Activated CD8-positive, alpha-beta memory T cell treated with anti-CD3 and anti-CD28 coated beads, Interleukin-2, amount 10 ng/mL, durations not matched to agents 7 days and 5 days (primary cell): ENCODE data around the gene PTPRN2. TPM values are rescaled to one million over a fixed set of nuclear protein-coding genes. Genes with fewer than 3 reads are reported as not detected.

Source experiments
- ATAC-seq: fragments of 150-1000 bp; cut with Tn5 transposase; one replicate; pipeline ENCODE4 v1.10.0; 2021; ENCODE audit warnings: moderate library complexity
- CTCF ChIA-PET: fragments of 350-600 bp; sonication (Branson Sonifier 250); formaldehyde crosslinking; loops from one replicate; lab custom pipeline; 2021; ENCODE audit warnings: antibody characterized with exemption; lab: Charles Lee
- DNase-seq: peaks from one replicate; pipeline ENCODE4 v3.0.0-alpha.2; 2020
- H3K27ac Mint-ChIP-seq: one replicate; pipeline ENCODE4 v1.8.0; 2021; ENCODE audit warnings: mild to moderate bottlenecking, mixed read lengths
- H3K27me3 Mint-ChIP-seq: one replicate; pipeline ENCODE4 v1.8.0; 2021; ENCODE audit warnings: mixed read lengths
- H3K36me3 Mint-ChIP-seq: one replicate; pipeline ENCODE4 v1.8.0; 2021; ENCODE audit warnings: mild to moderate bottlenecking, mixed read lengths
- H3K4me1 Mint-ChIP-seq: one replicate; pipeline ENCODE4 v1.8.0; 2021; ENCODE audit warnings: mixed read lengths
- H3K4me3 Mint-ChIP-seq: one replicate; pipeline ENCODE4 v1.8.0; 2021; ENCODE audit warnings: mild to moderate bottlenecking, moderate library complexity, mixed read lengths
- H3K9me3 Mint-ChIP-seq: one replicate; pipeline ENCODE4 v1.8.0; 2022; ENCODE audit warnings: low read depth, mixed read lengths
- total RNA-seq, 2 experiments: library from RNA; stranded (reverse); gene quantifications; one replicate each; pipeline ENCODE4 v1.2.3, GENCODE V29; 2021

PTPRN2 gene
- total RNA-seq, 2 experiments from 2014 or later = 3.2 to 5.7 TPM

DNA sequence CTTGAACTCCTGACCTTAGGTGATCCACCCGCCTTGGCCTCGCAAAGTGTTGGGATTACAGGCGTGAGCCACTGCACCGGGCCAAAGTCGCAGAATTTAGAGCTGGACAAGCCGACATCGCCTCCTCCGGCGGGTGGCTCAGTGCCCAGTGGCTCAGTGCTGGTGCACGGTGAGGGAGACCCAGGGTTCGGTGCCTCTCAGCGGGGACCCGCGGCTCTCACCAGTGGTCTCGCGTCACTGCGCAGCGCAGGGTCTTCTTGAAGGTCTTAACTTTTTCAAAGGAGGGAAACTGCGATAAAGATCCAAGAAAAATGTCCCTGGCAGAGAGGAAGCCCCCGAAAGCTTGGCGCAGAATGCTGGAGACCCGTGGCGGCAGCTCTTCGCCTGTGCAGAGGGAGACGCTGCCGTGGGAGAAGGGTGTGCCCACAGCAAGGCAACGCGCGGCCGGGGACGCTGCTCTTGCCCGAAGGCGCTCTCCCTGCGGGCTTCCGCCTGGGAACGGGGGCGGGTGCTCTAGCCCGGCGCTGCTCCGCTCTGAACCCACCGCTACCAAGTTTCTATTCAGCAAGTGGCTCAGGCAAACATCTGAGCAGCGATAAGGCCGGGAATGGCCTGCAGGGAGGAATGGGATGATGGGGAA is 926.5 kb downstream of the PTPRN2 start:
- no peak for ATAC-seq
- Mint-ChIP-seq H3K4me3 (no peak overlapping the region), H3K9me3 (no peaks in the 10 kb centered on the region), H3K27me3 (no peaks in the 10 kb centered on the region), H3K36me3 (no peaks in the 10 kb centered on the region), H3K27ac (no peak overlapping the region), H3K4me1 (peaks cover 12% of the 10 kb centered on the region)
- CTCF ChIA-PET = no interaction called here
- DNase-seq = no peak

DNA sequence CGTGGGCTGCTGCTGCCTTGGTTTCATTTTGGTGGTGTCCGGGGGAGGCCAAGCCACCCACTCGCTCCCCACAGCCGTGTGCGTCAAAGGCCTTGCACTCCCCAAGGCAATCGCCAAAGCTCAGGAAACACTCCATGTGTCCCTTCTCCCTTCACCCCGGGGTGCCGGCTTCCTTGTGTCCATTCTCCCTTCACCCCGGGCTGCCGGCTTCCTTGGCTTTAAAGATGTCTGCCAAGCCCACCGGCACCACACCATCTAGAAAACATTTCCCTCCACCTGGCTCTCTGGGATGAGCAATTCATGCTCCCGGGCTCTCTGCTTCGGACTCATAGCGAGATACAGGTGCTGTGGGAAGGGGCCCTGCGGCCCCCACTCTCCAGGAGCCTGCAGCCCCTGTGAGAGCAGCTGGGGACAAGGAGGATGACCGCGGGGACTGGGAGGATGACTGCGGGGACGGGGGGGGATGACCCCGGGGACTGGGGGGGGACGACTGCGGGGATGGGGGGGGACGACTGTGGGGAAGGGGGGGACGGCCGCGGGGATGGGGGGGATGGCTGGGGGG is 928.7 kb downstream of the PTPRN2 start:
- CTCF ChIA-PET = no interaction called here
- DNase-seq = peak; percentile 28
- Mint-ChIP-seq H3K4me1 (peaks cover 12% of the 10 kb centered on the region), H3K27me3 (no peaks in the 10 kb centered on the region), H3K9me3 (no peaks in the 10 kb centered on the region), H3K4me3 (peak overlapping the region; percentile 13), H3K27ac (no peak overlapping the region), H3K36me3 (no peaks in the 10 kb centered on the region)
- no peak for ATAC-seq

DNA sequence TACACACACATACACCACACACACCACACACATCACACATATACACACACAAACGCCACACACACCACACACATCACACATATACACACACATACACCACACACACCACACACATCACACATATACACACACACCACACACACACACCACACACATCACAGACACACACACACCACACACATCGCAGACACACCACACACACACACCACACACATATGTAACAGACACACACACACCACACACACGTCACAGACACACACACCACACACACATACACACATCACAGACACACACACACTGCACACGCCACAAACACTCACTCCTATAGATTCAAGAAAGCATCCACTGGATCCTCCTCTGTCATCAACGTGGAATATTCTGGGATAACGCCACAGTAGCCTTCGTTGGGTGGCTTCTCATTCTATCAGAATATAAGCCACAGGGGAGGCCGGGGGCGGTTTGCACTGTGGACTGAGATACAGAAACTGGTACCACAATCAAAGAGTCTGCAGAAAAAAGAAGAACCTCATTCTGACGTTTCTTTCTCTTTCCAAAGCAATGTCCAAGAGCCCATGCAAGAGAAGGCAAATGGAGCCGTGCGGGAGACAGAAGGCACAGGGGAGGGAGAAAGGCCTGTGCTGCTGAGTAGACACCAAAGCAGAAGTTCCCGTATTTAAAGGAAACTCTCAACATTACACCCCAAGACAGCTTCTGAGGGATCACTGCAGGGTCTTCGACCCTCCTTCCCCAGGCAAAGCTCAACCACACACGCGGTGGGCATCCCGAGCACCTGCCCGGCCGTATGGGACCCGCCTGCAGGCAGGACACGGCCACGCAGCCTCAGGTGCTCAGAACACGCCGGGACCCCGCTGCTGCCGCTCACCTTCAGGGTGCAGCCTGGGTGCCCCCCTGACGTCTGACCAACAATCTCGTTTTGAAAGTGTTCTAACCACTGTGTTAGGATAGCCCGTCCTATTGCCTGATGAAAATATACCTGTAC is 929.6 kb downstream of the PTPRN2 start:
- DNase-seq = peak; percentile 30
- Mint-ChIP-seq H3K27me3 (no peaks in the 10 kb centered on the region), H3K36me3 (no peaks in the 10 kb centered on the region), H3K9me3 (no peaks in the 10 kb centered on the region), H3K4me3 (peak overlapping the region; percentile 13), H3K4me1 (peaks cover 12% of the 10 kb centered on the region), H3K27ac (no peak overlapping the region)
- CTCF ChIA-PET = no interaction called here
- ATAC-seq = no peak

DNA sequence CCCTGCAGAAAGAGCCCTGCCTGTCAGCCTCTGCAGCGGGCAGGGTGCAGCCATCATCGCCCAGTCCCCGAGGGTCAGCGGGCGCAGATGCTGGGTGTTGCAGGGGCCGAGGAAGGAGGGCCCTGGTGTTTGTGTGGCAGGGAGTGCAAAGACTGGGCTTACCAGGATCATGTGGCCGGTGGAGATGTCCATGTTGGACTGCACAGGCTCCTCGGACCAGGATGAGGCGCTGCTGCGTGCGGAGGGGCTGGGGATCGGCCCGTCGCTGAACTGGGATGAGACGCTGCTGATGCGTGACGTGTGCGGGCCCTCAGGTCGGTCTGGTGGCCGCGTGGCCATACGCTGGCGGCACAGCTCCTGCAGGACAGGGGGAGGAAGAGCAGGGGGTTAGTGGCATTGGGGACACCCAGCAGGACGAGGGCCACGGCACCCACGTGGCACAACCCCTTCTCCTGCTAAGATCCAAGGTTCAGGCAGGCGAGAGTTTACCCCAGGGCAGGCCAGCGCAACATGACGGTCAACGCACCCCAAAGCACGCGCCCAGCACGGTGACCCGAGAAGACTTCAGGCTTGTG is 931.3 kb downstream of the PTPRN2 start:
- H3K27ac Mint-ChIP-seq = no peak overlapping the region
- H3K27me3 Mint-ChIP-seq = no peaks in the 10 kb centered on the region
- no peaks in the 10 kb centered on the region for H3K9me3 Mint-ChIP-seq
- H3K4me3 Mint-ChIP-seq = no peak overlapping the region
- DNase-seq (no peak), ATAC-seq (no peak)
- H3K4me1 Mint-ChIP-seq = peaks cover 12% of the 10 kb centered on the region
- no peaks in the 10 kb centered on the region for H3K36me3 Mint-ChIP-seq
- CTCF ChIA-PET = no interaction called here

DNA sequence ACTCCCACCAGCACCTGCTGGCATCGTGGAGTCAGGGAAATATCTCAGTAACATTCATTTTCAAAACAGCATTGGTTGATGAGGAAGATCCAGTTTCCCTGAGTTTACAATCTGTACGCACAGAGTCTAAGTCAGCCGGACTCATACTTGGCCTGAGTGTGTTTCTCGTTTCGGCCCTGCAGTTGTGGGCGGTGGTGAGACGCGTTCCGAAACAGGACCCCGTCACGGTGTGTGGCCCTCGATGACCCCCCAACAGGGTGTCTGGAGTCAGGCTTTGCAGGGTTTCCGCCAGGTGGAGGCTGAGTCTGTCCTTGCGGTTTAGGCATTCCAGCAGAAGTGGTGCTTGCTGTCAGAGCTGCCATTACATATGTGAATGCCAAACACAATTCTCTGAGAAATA is 933.3 kb downstream of the PTPRN2 start:
- no peak overlapping the region for H3K27ac Mint-ChIP-seq
- H3K4me1 Mint-ChIP-seq = peaks cover 3% of the 10 kb centered on the region
- H3K9me3 Mint-ChIP-seq = no peaks in the 10 kb centered on the region
- CTCF ChIA-PET = no interaction called here
- H3K27me3 Mint-ChIP-seq = no peaks in the 10 kb centered on the region
- no peak overlapping the region for H3K4me3 Mint-ChIP-seq
- ATAC-seq (no peak), DNase-seq (no peak)
- H3K36me3 Mint-ChIP-seq = no peaks in the 10 kb centered on the region

DNA sequence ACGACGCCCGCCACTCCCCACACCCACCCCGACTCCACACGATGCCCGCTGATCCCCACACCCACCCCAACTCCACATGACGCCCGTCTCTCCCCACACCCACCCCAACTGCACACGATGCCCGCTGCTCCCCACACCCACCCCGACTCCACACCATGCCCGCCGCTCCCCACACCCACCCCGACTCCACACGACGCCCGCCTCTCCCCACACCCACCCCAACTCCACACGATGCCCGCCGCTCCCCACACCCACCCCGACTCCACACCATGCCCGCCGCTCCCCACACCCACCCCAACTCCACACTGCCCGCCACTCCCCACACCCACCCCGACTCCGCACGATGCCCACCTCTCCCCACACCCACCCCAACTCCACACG is 933.8 kb downstream of the PTPRN2 start:
- Mint-ChIP-seq H3K27me3 (no peaks in the 10 kb centered on the region), H3K36me3 (no peaks in the 10 kb centered on the region), H3K9me3 (no peaks in the 10 kb centered on the region), H3K4me3 (no peak overlapping the region), H3K27ac (no peak overlapping the region), H3K4me1 (peaks cover 3% of the 10 kb centered on the region)
- ATAC-seq (no peak), DNase-seq (no peak)
- CTCF ChIA-PET = no interaction called here

DNA sequence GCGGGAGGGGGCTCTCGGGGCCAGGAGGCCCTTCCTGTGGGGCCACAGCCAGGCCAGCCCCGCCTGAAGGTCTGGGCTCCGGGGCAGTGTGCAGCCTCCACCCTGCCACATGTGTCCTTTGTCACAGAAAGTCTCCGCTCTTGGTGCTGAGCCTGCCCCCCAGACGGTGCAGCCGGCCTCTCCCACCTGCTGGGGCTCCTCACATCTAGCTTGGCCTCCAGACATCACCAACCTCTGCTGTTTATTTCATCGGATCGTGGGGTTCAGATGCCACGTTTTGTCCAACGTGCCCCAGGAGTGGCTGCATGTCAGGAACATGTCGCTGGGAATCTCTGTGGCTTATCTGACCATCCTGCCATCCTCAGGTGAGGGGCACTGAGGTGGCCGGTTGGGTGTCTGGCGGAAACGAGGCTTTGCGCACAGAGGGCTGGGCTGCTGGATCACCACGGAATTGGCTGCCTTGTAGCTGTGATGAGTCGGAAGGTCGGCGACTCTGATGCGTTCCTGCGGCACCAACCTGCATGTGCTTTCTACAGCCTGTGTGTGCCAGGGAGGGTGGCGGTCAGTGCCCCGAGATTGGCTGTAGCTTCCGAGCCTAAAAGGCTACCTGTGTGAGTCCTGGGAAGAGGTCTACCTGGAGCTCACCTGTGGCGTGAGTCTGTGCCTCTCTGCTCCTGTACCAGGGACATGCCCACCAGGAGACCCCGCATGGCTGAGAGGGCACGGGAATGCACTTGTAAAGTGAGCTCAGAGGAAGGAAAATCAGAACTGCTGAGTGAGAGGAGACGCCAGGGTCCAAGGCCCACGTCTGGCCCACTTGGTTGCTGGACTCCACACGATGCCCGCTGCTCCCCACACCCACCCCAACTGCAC is 934.4 kb downstream of the PTPRN2 start:
- no peaks in the 10 kb centered on the region for H3K27me3 Mint-ChIP-seq
- H3K4me3 Mint-ChIP-seq = no peak overlapping the region
- no peaks in the 10 kb centered on the region for H3K36me3 Mint-ChIP-seq
- no peak overlapping the region for H3K27ac Mint-ChIP-seq
- ATAC-seq (no peak), DNase-seq (no peak)
- CTCF ChIA-PET = no interaction called here
- no peaks in the 10 kb centered on the region for H3K9me3 Mint-ChIP-seq
- H3K4me1 Mint-ChIP-seq = no peaks in the 10 kb centered on the region

DNA sequence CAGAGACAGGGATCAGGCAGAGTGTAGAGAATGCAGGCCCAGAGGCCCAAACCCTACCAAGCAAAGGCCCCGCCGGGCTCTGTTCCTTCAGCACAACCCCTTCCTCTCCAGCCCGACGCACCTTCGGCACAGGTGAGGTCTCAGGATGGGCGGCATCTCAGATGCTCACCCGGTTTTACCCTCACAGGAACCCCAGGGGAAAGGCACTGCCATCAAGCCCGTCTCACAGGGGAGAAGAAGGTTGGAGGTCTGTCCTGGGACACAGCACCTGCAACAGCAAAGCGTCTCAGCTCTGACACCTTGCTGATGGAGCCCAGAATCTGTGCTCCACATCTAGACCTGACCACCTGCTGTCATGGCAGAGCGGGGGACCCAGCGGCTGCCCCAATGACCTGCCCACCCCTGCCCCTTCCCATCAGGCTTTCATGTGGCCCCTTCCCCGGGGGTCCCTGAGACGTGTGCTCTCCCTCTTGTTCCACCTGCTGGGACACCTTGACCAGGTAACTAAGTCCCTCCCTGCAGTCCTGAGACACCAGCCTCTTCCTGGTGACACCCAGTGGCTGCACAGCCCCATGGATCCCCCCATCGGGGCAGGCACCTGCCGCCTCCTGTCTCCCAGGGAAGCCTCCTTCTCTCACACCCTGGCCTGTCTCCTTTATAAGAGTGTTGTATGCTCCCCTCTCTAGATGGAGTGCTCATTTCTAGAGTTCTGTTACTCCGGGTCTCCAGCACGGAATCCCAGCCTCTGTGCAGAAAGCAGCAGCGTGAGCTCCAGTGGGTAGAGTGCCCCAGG is 935.3 kb downstream of the PTPRN2 start:
- H3K27me3 Mint-ChIP-seq = no peaks in the 10 kb centered on the region
- CTCF ChIA-PET = no interaction called here
- no peaks in the 10 kb centered on the region for H3K9me3 Mint-ChIP-seq
- no peaks in the 10 kb centered on the region for H3K36me3 Mint-ChIP-seq
- H3K4me3 Mint-ChIP-seq = no peak overlapping the region
- H3K27ac Mint-ChIP-seq = no peak overlapping the region
- DNase-seq = no peak
- no peaks in the 10 kb centered on the region for H3K4me1 Mint-ChIP-seq
- no peak for ATAC-seq

DNA sequence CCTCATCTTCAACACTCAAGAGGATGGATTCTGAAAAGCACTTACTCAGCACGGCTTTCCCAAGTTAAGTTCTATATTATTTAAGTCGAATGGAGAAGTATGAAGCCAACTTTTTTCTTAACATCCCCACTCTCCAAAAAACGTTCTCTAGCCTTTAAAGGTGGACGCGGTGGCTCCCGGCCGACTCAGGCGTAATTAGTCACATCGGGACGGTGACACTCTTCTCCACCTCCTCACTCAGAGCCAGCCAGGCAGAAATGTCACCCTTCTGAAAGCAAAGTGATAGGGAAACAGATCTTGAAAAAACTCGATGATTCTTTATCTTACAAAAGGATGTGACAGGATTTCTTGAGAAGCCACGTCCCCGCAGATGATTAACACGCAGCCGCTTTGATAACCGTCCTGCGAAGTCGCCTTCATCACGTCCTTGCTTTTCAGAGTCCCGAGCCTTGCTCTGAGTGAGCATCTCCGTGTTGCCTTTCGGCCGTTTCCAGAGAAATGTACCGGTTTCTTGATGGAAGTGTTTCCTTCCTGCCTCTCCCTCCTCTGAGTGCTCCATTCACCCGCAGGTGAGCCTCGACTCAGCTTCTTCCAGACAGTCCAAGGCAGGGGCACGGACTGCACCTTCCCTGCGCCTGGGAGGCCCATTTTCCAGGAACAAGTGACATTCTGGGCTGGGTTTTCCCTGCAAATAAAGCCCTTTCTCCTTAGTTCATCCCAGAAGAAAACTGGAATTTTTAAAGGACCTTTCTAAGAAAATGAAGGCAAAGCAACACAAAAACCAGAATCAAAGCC is 936.1 kb downstream of the PTPRN2 start:
- no peaks in the 10 kb centered on the region for H3K27me3 Mint-ChIP-seq
- no peak overlapping the region for H3K27ac Mint-ChIP-seq
- DNase-seq = no peak
- no peak for ATAC-seq
- H3K4me1 Mint-ChIP-seq = no peaks in the 10 kb centered on the region
- CTCF ChIA-PET = no interaction called here
- no peaks in the 10 kb centered on the region for H3K36me3 Mint-ChIP-seq
- H3K4me3 Mint-ChIP-seq = no peak overlapping the region
- no peaks in the 10 kb centered on the region for H3K9me3 Mint-ChIP-seq

DNA sequence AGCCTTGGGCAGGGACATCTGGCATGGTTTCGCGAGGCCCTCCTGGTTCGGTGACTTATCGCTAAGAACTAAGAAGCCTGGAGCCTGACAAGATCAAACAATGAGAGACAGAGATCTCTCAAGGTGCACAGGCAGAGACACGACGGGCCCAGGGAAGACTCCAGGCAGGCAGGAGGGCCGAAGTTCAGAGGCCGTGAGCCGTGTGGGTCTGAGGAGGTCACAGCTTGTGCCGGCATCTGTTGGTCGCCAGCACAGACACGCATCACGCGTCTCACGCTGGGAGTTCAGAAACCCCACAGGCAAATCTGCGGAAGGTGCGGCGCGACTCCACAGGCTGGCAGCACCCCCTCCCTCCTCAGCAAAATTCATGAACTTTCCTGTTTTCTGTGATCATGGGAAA is 936.8 kb downstream of the PTPRN2 start:
- Mint-ChIP-seq H3K27ac (no peak overlapping the region), H3K9me3 (no peaks in the 10 kb centered on the region), H3K4me1 (no peaks in the 10 kb centered on the region), H3K27me3 (no peaks in the 10 kb centered on the region), H3K36me3 (no peaks in the 10 kb centered on the region), H3K4me3 (no peak overlapping the region)
- CTCF ChIA-PET = no interaction called here
- DNase-seq (no peak), ATAC-seq (no peak)

DNA sequence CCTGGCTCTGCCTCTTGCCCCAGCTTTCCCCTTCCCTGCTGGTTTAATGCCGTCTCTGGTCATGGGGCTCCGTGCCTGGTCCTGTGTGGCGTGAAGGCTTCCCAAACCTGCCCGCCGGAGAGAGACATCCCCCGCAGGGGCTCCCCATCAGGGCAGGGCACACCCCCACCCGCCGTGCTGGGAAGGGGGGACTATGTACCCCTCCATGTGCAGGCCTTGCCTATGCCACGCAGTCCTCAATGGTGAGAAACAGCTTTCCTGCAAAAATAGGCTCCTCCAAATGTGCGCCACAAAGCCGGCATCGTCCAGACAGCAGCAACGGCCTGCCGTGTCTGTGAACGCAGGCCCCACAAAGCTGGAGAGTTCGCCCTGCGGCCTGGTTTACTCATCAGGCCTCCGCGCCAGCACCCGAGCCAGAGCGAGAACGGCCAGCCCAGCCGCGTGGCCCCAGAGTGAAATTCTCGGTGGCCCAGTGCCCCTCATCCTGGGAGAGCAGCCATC is 937.4 kb downstream of the PTPRN2 start:
- no peak for DNase-seq
- ATAC-seq = no peak
- no peaks in the 10 kb centered on the region for H3K4me1 Mint-ChIP-seq
- H3K9me3 Mint-ChIP-seq = no peaks in the 10 kb centered on the region
- no peaks in the 10 kb centered on the region for H3K27me3 Mint-ChIP-seq
- no peak overlapping the region for H3K4me3 Mint-ChIP-seq
- no peak overlapping the region for H3K27ac Mint-ChIP-seq
- H3K36me3 Mint-ChIP-seq = no peaks in the 10 kb centered on the region
- CTCF ChIA-PET = no interaction called here

DNA sequence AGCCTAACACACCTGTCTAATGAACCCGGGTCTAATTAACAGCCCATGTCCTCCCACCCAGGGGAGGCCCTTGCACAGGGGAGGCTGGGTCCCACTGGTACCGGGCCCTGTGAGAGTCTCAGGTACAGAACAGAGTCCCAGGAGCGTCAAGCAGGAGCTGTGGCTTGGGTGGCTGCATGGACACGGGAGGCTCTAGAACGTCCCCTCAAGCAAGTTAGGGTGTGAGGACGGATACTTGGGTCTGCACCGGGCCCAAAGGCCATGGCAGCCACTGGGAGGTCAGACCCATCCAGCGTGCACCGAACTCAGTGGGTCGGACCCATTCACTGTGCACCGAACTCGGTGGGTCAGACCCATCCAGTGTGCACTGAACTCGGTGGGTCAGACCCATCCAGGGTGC is 941.1 kb downstream of the PTPRN2 start:
- H3K27me3 Mint-ChIP-seq = peaks cover 8% of the 10 kb centered on the region
- ATAC-seq (no peak), DNase-seq (no peak)
- H3K4me3 Mint-ChIP-seq = no peak overlapping the region
- no peak overlapping the region for H3K27ac Mint-ChIP-seq
- CTCF ChIA-PET = no interaction called here
- no peaks in the 10 kb centered on the region for H3K9me3 Mint-ChIP-seq
- no peaks in the 10 kb centered on the region for H3K36me3 Mint-ChIP-seq
- no peaks in the 10 kb centered on the region for H3K4me1 Mint-ChIP-seq
